DMS53 treated with DMSO at 0.1 percent for 48 hours (cell line): ENCODE data around the gene CD163L1.
"Not testable (repeated sequence)": the region's sequence is repeated elsewhere in the genome, so short reads cannot be mapped to it uniquely, and the experiment has no call there.

Source experiments
- DNase-seq: peaks from one replicate; lab custom pipeline; 2025; ENCODE audit not compliant: unreplicated experiment; lab: John Stamatoyannopoulos, UW

The CD163L1 gene

GRCh38 chr12:7337790-7338189, 106.2 kb downstream of the CD163L1 start:
- DNase-seq: not testable (repeated sequence)

- no peak for DNase-seq
These were observed 116.0 kb downstream of the CD163L1 start for GRCh38 chr12:7327918-7328317.

GRCh38 chr12:7324176-7324575, 119.8 kb downstream of the CD163L1 start:
- DNase-seq: no peak

GRCh38 chr12:7322599-7322998, 121.4 kb downstream of the CD163L1 start:
- no peak for DNase-seq

- DNase-seq: no peak
These were observed 122.3 kb downstream of the CD163L1 start for GRCh38 chr12:7321624-7322023.

- no peak for DNase-seq
These were observed 124.0 kb downstream of the CD163L1 start for GRCh38 chr12:7319930-7320329.

GRCh38 chr12:7310070-7310469, 133.9 kb downstream of the CD163L1 start:
- no peak for DNase-seq
